ENCODE measurements around the gene CHD5.

Gene CHD5

DNA sequence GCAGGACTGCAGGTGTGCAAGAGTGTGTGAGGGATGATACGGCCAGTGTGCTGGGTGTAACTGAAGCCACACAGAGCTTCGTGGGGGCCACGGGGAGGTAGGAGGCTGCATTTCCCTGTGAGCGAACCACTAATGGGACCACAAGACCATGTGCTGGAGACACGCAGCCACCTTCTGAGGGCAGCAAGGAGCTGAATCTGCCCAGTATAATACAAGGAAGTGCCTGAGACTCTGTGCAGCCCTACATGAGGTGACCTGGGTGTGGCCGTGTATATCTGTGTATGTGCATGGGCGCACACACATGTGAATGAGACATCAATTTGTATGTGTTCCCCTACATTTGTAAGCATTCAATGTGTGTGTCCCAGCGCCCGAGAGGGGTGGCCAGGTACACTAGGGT is 50.8 kb downstream of the CHD5 start:
- DNase-seq = no peak

- DNase-seq = no peak
Measured at GRCh38 chr1:6128276-6129081, 51.6 kb downstream of the CHD5 start.

DNA sequence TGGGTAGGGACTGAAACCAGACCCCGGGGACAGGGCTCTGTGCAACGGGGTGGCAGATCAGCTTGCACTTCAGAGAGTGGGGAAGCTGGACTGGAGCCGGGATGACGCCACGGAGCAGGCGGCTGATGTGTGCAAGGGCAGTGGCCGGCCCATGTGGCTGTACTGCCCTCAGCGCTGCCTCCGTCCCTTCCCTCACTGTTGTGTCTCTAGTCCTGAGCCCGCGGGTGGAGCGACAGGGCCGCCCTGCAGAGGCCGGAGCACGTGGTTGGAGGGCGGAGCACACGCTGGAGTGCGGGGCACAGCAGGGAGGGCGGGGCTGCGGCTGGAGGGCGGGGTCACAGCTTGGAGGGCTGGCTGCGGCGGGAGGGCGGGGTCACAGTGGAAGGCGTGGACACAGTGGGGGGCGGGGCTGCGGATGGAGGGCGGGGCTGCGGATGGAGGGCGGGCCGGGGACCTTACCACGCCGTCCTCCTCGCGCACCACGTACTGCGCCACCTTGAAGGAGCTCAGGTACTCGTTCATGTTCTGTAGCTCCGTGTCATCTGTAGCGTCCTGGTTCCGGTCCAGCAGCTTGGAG is 52.4 kb downstream of the CHD5 start:
- DNase-seq = peak; percentile 22

DNA sequence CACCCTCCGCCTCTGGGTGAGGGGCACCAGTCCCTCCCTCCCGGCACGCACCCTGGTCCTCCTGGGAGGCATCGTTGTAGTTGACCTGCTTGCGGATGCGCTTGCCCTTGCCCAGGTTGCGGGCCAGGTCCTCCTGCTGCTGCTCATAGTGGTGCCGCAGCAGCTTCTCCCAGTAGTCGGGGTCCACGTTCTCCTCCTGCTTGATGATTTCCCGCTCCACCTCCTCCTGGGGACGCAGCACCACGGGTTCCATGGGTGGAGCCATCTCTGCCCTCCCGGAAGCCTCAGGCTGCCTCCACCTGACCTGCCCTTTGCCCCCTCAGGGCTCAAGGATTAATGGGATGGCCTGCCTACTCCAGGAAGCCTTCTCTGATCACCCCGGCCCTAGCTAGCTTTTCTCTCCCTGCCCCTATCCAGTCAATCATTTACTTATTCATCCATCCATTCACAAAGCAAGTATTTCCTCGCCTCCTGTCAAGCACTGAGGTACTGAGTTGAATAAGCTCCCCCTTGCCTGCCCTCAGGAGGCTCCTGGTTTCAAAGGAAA is 53.5 kb downstream of the CHD5 start:
- DNase-seq = no peak

DNA sequence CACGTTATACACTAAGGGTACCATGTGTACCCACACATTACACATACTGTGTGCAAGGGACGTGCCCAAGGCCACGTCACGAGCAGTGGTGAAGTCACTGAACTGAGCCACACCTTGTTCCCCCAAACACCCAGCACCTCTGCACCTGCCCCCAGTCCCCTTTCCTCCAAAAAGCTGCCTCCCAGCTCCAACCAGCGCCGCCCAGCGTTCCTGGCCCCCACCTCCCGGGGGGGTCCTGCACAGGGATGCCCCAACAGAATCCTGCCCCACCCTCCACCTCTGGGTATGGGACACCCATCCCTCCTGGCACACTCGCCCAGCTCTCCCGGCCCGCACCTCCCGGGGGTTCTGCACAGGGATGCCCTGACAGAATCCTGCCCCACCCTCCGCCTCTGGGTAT is 54.1 kb downstream of the CHD5 start:
- DNase-seq = no peak

DNA sequence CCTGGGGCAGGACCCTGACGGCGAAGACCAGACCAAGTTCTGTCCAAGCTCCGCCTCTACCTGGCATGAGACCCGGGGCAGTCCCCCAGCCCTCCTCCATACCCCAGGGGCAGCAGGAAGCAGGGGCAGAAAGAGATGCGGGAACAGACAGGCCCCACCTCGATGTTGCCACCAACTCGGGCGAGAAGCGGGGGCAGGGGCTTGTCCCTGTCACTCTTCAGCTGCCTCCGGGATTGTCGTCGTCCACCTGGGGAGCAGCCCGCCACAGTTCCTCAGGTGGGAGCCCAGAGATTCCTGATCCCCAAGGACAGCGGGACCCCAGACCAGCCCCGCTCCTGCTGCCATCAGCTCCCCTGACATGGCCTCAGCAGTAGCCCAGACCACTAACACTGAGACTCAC is 54.8 kb downstream of the CHD5 start:
- DNase-seq = no peak

- DNase-seq = no peak
Measured at GRCh38 chr1:6124746-6125365, 55.3 kb downstream of the CHD5 start.

GRCh38 chr1:6124341-6124740 is 55.8 kb downstream of the CHD5 start:
- DNase-seq = no peak

DNA sequence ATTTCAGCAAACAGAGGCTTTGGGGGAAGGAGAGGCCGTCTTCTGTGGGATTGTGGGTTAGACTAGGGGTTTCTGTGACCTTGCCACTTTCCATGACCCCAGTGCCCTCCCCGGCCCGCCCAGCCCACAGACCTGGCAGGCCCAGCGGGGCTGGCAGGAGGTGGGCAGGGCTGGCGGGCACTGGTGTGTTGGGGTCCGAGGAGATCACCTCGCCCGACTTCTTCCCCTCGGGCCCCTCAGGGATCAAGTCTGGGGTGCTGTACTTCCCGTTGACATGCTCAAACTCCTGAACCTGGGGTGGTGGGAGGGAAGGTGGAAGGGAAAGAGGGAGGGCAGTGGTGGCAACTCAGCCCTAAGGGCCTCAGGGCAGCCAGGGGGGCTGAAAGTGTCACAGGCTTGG is 56.3 kb downstream of the CHD5 start:
- no peak for DNase-seq

DNA sequence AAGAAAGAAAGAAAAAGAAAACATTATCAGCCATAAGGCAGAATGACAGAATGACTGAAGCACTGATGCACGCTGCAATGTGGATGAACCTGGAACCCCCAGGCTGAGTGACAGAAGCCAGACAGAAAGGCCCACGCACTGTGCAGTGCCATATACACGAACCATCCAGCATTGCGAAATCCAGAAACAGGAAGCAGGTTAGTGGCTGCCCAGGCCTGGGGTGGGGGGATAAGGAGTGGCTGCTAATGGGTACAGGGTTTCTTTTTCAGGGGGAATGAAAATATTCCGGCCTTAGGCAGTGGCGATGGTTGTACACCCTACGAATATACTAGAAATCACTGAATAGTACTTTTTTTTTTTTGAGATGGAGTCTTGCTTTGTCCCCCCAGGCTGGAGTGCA is 57.0 kb downstream of the CHD5 start:
- DNase-seq = no peak

GRCh38 chr1:6121651-6122370 is 58.3 kb downstream of the CHD5 start:
- no peak for DNase-seq

- DNase-seq = no peak
Measured at GRCh38 chr1:6121021-6121421, 59.1 kb downstream of the CHD5 start.

GRCh38 chr1:6118415-6118814 is 61.7 kb downstream of the CHD5 start:
- DNase-seq = no peak

GRCh38 chr1:6117624-6118023 is 62.5 kb downstream of the CHD5 start:
- DNase-seq = no peak

- no peak for DNase-seq
Measured at GRCh38 chr1:6117064-6117463, 63.1 kb downstream of the CHD5 start.

- peak; percentile 57 for DNase-seq
Measured at GRCh38 chr1:6116137-6116536, 64.0 kb downstream of the CHD5 start.

DNA sequence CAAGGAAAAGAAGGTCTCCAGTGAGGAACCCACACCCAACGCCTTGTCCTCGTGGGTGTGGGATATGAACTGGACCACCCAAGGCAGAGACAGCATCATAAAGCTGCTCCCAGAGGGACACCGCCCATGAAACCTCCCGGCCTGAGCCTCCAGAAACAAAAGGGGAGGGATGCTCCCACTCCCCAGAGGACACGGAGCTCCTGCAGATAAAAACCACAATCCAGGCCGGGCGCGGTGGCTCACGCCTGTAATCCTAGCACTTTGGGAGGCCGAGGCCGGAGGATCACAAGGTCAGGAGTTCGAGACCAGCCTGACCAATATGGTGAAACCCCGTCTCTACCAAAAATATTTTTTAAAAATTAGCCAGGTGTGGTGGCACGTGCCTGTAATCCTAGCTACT is 66.4 kb downstream of the CHD5 start:
- DNase-seq = no peak

DNA sequence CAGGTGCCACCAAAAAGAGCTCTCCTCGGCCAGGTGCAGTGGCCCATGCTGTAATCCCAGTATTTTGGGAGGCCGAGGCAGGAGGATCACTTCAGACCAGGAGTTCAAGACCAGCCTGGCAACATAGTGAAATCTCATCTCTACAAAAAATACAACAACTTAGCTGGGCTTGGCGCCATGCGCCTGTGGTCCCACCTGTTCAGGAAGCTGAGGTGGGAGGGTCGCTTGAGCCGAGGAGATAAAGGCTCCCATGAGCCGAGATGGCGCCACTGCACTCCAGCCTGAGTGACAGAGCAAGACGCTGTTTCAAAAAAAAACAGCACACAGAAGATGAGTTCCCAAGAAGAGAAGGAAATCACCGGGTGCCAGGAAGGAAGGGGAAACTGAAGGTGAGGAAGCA is 67.0 kb downstream of the CHD5 start:
- no peak for DNase-seq

- DNase-seq = no peak
Measured at GRCh38 chr1:6112690-6113005, 67.5 kb downstream of the CHD5 start.

DNA sequence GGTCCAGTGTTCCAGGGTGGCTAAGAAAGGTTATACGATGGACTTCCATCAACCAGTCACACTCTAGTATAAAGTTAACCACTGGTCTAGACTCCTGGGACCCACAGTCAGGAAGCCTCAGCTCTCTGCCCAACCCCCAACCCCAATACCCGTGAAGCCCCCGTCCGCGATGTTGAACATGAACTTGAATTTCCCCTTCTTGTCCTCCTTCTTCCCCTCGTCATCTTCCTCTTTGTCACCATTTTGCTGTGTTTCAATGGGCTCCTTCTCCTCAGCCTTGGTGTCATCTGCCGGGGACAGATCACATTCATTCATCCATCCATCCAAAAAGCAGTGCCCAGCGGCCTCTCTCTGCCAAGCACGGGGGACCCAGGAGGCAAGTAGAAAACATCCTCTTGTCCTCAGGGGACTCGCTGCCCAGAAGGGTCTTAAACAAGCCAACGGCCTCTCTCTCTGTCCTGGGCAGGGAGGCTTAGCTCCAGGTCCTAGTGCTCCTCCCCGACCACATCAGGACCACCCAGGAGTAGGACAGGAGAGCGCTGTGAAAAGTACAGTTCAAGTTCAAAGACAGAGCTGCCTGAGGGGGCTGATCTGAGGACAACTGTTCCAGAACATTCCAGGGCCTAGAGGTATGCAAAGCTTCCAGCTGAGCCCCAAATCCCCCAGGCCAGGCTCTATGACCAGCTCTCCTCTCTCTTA is 68.0 kb downstream of the CHD5 start:
- no peak for DNase-seq

GRCh38 chr1:6111571-6111970 is 68.5 kb downstream of the CHD5 start:
- DNase-seq = no peak

- DNase-seq = no peak
Measured at GRCh38 chr1:6110326-6110725, 69.8 kb downstream of the CHD5 start.

GRCh38 chr1:6109688-6110087 is 70.4 kb downstream of the CHD5 start:
- DNase-seq = no peak

All from kidney glomerular epithelial cell (primary cell).